ENCODE results near the gene PANK4.

PANK4 gene

DNA sequence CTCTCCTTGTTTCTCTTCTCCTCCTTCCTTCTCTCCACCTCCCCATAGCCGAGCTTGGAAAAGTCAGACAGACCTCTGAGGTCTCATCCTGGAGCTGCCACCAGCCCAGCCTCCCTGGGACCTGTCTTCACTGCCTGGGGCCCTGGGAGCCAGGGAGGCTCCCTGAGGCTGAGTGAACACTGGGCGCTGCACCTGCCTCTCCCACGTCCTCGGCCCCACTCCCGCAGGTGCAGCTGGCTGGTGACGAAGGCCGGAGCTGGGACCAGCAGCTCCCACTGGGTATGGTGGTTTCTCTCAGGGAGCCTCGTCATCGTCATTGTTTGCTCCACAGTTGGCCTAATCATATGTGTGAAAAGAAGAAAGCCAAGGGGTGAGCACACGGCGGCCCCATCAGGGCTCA lies 35.0 kb upstream of the PANK4 start:
- no peak overlapping the region for H3K4me3 ChIP-seq (ENCODE audit: low read length)
- DNase-seq (ENCODE audit: low read depth): no peak
- TF ChIP-seq, protein P1, sequence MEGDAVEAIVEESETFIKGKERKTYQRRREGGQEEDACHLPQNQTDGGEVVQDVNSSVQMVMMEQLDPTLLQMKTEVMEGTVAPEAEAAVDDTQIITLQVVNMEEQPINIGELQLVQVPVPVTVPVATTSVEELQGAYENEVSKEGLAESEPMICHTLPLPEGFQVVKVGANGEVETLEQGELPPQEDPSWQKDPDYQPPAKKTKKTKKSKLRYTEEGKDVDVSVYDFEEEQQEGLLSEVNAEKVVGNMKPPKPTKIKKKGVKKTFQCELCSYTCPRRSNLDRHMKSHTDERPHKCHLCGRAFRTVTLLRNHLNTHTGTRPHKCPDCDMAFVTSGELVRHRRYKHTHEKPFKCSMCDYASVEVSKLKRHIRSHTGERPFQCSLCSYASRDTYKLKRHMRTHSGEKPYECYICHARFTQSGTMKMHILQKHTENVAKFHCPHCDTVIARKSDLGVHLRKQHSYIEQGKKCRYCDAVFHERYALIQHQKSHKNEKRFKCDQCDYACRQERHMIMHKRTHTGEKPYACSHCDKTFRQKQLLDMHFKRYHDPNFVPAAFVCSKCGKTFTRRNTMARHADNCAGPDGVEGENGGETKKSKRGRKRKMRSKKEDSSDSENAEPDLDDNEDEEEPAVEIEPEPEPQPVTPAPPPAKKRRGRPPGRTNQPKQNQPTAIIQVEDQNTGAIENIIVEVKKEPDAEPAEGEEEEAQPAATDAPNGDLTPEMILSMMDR (conservative IDR thresholded peaks at IDR 0.05; ENCODE audit: low read depth, low read length): no peak

DNA sequence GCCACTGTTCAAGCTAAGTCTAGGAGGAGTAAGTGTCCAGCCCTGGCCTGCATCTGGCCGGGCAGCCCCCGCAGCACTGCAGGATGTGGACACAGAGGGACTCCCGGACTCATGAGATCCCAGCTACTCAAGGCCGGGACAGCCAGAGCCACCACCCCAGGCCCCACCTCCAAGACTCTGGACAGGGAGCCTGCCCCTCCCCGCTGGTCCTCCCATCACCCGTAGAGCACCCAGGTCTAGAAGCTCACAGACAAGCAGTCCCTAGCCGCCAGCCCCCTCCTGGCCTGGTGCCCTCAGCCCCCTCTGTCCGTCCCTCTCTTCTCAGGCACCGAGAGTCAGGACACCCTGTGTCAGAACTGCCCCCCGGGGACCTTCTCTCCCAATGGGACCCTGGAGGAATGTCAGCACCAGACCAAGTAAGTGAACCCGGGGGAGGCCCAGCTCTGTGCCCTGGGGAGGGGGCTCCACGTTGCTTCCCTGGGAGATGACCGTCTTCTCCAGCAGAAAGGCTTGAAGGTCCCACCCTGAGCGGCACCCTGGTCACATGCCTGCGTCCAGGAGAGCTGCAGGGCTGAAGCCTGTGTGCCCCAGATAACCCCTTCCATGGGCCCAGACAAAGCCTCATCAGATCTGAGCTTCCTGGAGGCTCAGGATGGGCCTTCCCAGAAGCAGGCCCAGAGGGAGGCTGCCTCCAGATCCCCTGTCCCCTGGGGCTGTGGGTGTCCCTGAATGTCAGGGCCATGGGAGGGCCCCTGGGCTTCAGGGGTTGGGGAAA lies 34.1 kb upstream of the PANK4 start:
- no peak overlapping the region for H3K4me3 ChIP-seq (ENCODE audit: low read length)
- TF ChIP-seq, protein P1 (conservative IDR thresholded peaks at IDR 0.05; ENCODE audit: low read depth, low read length): no peak
- no peak for DNase-seq (ENCODE audit: low read depth)

DNA sequence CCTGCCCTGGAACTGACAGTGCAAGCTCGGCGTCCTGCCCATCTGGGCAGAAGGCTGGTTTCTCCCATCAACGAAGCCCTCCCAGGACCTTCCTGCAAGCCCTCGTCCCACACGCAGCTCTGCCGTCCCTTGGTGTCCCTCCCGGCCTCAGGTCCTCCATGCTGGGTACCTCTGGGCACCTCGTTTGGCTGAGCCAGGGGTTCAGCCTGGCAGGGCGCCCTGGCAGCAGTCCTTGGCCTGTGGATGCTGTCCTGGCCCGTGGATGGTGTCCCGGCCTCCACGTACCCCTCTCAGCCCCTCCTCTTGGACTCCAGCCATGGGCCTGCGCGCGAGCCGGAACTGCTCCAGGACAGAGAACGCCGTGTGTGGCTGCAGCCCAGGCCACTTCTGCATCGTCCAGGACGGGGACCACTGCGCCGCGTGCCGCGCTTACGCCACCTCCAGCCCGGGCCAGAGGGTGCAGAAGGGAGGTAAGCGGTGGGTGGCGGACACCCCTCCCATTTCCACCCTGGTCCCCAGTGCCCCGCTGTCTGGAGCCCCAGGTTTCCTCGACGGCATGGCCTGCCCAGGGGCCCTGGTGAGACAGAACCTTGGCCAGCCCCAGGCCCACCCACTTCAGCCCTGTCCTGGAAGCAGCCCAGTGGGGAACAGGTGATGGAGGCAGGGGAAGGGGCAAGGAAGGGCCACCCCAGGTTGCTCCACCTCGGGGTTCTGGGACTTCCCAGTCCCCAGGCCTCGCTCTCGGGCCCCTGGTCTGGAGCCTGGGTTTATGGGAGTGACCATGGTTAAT lies 33.3 kb upstream of the PANK4 start:
- H3K4me3 ChIP-seq (ENCODE audit: low read length): no peak overlapping the region
- TF ChIP-seq, protein P1 (conservative IDR thresholded peaks at IDR 0.05; ENCODE audit: low read depth, low read length): no peak
- no peak for DNase-seq (ENCODE audit: low read depth)

DNA sequence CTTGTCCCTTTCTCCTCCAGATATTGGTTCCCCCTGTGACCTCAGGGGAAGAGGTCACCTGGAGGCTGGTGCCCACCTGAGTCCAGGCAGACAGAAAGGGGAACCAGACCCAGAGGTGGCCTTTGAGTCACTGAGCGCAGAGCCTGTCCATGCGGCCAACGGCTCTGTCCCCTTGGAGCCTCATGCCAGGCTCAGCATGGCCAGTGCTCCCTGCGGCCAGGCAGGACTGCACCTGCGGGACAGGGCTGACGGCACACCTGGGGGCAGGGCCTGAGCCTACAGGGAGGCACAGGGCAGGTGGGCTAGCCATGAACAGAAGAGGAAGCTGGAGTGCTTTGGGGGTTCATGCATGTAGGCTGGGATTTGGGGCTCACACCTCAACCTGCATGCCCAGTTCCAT lies 32.5 kb upstream of the PANK4 start:
- TF ChIP-seq, protein P1 (conservative IDR thresholded peaks at IDR 0.05; ENCODE audit: low read depth, low read length): no peak
- no peak overlapping the region for H3K4me3 ChIP-seq (ENCODE audit: low read length)
- no peak for DNase-seq (ENCODE audit: low read depth)

DNA sequence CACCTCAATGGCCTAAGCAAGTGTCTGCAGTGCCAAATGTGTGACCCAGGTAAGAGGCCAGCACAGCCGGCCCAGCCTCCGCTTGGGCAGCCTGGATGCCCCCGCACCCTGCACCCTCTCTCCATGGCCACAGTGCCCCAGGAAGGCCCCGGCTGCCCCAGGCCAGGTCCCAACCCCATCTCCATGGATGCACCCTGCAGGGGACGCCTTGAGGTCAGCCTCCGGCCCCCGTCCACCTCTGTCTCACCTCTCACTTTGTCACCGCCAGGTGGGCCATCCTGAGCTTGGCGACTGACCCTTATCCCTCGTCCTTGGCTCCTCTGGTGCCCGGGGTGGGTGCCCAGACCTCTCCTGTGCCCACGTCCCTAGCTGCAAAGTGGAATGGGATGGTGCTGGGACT lies 32.0 kb upstream of the PANK4 start:
- no peak overlapping the region for H3K4me3 ChIP-seq (ENCODE audit: low read length)
- TF ChIP-seq, protein P1 (conservative IDR thresholded peaks at IDR 0.05; ENCODE audit: low read depth, low read length): no peak
- no peak for DNase-seq (ENCODE audit: low read depth)

DNA sequence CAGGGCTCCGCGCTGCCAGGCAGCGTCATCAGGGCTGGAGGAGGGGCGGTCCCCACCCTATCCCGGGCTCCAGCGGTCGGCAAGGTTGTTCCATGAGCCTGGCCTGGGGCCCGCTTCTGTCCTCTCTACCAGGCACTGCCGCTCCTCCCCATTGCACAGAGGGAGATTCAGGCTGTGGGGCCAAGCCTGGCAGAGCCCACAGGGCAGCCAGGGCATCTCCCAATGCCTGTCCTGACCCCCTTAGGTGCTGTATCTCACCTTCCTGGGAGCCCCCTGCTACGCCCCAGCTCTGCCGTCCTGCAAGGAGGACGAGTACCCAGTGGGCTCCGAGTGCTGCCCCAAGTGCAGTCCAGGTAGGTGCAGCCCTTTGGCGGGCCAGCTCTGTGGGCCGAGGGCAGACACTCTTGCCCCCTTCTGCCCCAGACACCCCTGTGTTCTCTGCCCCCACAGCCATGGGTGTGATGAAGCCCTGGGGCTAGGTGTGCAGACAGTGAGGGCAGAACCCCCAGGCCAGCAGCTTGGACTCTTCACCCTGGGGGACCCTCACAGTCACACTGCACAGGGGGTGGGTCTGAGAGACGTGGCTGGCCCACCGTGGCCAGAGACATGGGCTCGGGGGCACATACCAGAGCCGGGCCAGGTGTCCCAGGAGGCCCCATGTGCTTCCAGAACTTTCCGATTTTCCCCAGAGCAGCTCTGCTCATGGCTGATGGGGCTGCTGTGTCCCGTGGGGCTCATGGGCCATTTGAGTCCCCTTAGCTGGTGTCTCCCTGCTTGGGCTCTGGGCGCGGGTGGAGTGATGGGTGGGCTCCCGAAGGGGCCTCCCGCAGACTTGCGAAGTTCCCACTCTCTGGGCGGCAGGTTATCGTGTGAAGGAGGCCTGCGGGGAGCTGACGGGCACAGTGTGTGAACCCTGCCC lies 31.3 kb upstream of the PANK4 start:
- TF ChIP-seq, protein P1 (conservative IDR thresholded peaks at IDR 0.05; ENCODE audit: low read depth, low read length): no peak
- no peak for DNase-seq (ENCODE audit: low read depth)
- H3K4me3 ChIP-seq (ENCODE audit: low read length): peak overlapping the region; percentile 50

All from retinal pigment epithelial cell (primary cell).